Suprapubic skin (tissue), 4 donors: Measurements from ENCODE around the gene TPRG1. TPM values are rescaled to one million over a fixed set of nuclear protein-coding genes. Genes with fewer than 3 reads are reported as not detected.

Experiments
- DNase-seq, 2 donors: peaks; one replicate each; pipeline ENCODE4 v3.0.0-alpha.2; 2019; ENCODE audit warnings: low spot score in 2 of 2
- H3K27ac ChIP-seq: fragments of 200-600 bp; sonication (generic); one replicate; pipeline ENCODE4 v1.5.1; 2019
- H3K27me3 ChIP-seq: fragments of 200-600 bp; sonication (generic); one replicate; pipeline ENCODE4 v1.5.1; 2019
- H3K36me3 ChIP-seq: fragments of 200-600 bp; sonication (generic); one replicate; pipeline ENCODE4 v1.5.1; 2019
- H3K4me1 ChIP-seq: fragments of 200-600 bp; sonication (generic); one replicate; pipeline ENCODE4 v1.5.1; 2019
- H3K4me3 ChIP-seq: fragments of 200-600 bp; sonication (generic); one replicate; pipeline ENCODE4 v1.5.1; 2019; ENCODE audit warnings: mild to moderate bottlenecking
- H3K9me3 ChIP-seq: fragments of 200-600 bp; sonication (generic); one replicate; pipeline ENCODE4 v1.5.1; 2019
- CTCF ChIP-seq, 2 donors: fragments of 200-600 bp in 1 of 2; fragments of 450-650 bp in 1 of 2; sonication (generic) in 1 of 2; IDR thresholded peaks; one replicate each; pipeline ENCODE4 v1.5.1; 2016 to 2019; ENCODE audit warnings: antibody characterized with exemption in 2 of 2, mild to moderate bottlenecking in 1 of 2, moderate library complexity in 1 of 2
- EP300 ChIP-seq: sonication (generic); formaldehyde crosslinking; IDR thresholded peaks from one replicate; pipeline ENCODE4 v1.6.1; 2017; ENCODE audit warnings: antibody characterized with exemption
- POLR2A ChIP-seq, 2 donors: fragments of 450-650 bp; IDR thresholded peaks; one replicate each; pipeline ENCODE4 v1.6.1; 2017; ENCODE audit warnings: antibody characterized with exemption in 2 of 2, mild to moderate bottlenecking in 2 of 2, moderate library complexity in 2 of 2
- POLR2AphosphoS5 ChIP-seq, 3 donors: sonication (generic); formaldehyde crosslinking; IDR thresholded peaks; one replicate each; pipeline ENCODE4 v1.6.1; 2017; ENCODE audit warnings: antibody characterized with exemption in 3 of 3
- WGBS: methylation state at CpG from one replicate; pipeline ENCODE4 v1.1.5; 2018; 5-methylcytosine and 5-hydroxymethylcytosine counted together
- total RNA-seq, 4 donors: library from RNA; depleted of rRNA; stranded (reverse); fragments of >200 nt; gene quantifications; one replicate each; pipeline ENCODE4 v1.1.0, GENCODE V29; 2016

TPRG1 gene
- total RNA-seq, 4 donors from 2014 or later = 19.9 to 30.9 (median 28.4) TPM

DNA sequence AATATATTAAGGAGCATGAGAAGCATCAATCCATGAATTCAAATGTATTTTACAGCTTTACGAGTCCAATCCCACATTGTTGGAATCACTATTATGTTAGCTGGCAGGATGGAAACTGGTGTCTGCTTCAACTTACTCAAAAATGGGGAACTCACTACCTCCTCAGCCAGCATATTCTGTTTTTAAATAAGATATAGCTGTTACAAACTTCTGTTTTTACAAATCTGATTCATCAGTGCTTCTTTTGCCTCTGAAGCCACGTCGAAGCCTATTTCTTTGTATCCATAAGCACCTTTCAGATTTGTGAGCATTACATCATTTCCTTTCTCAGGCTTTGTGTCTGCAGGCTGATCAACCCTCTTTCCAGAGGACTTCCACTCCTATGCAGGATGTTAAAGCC is 105.9 kb downstream of the TPRG1 start:
- no peaks in the 10 kb centered on the region for H3K9me3 ChIP-seq
- TF ChIP-seq POLR2AphosphoS5 (IDR thresholded peaks at IDR 0.05) = no peak
- no peak for TF ChIP-seq CTCF (IDR thresholded peaks at IDR 0.05)
- no peak for TF ChIP-seq EP300
- TF ChIP-seq POLR2A (IDR thresholded peaks at IDR 0.05) = no peak
- no peaks in the 10 kb centered on the region for H3K27me3 ChIP-seq
- 58% methylated on average over 3 of the region's 3 CpGs for WGBS
- no peak overlapping the region for H3K27ac ChIP-seq
- DNase-seq = no peak
- H3K36me3 ChIP-seq = no peaks in the 10 kb centered on the region
- H3K4me3 ChIP-seq = no peak overlapping the region
- peaks cover 23% of the 10 kb centered on the region for H3K4me1 ChIP-seq

- TF ChIP-seq CTCF (IDR thresholded peaks at IDR 0.05) = no peak
- no peak for TF ChIP-seq POLR2AphosphoS5 (IDR thresholded peaks at IDR 0.05)
- no peak for TF ChIP-seq POLR2A (IDR thresholded peaks at IDR 0.05)
- H3K27me3 ChIP-seq = no peaks in the 10 kb centered on the region
- H3K4me3 ChIP-seq = no peak overlapping the region
- WGBS = 100% methylated on average over 2 of the region's 3 CpGs
- DNase-seq = no peak
- no peaks in the 10 kb centered on the region for H3K9me3 ChIP-seq
- no peak overlapping the region for H3K27ac ChIP-seq
- no peaks in the 10 kb centered on the region for H3K36me3 ChIP-seq
- H3K4me1 ChIP-seq = peaks cover 23% of the 10 kb centered on the region
Observed at GRCh38 chr3:189278221-189278620, 106.5 kb downstream of the TPRG1 start.

DNA sequence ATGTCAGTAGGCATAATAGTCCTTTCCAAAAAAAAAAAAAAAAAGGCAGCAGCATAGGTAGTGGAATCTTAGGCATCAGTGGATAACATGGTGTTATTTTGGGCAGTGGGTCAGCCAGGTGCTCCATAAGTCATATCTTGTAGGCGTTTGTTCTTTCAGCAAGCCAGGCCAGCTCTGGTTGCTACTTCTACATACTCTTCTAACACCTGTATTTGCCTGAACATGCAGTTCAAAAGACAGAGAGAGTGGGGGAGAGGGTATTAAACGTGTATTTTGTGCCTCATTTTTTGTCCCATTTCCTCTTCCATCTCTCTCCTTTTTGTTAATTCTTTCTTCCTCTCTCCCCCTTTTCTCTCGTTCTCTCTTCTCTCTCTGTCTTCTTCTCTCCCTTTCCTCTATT is 110.4 kb downstream of the TPRG1 start:
- no peak overlapping the region for H3K4me3 ChIP-seq
- TF ChIP-seq CTCF (IDR thresholded peaks at IDR 0.05) (no peak), EP300 (no peak), POLR2AphosphoS5 (IDR thresholded peaks at IDR 0.05) (no peak), POLR2A (IDR thresholded peaks at IDR 0.05) (no peak)
- H3K27me3 ChIP-seq = no peaks in the 10 kb centered on the region
- H3K36me3 ChIP-seq = no peaks in the 10 kb centered on the region
- peak overlapping the region; percentile 9 for H3K27ac ChIP-seq
- no peaks in the 10 kb centered on the region for H3K9me3 ChIP-seq
- peaks cover 8% of the 10 kb centered on the region for H3K4me1 ChIP-seq
- 49% methylated on average over 3 of the region's 3 CpGs for WGBS
- DNase-seq = no peak

DNA sequence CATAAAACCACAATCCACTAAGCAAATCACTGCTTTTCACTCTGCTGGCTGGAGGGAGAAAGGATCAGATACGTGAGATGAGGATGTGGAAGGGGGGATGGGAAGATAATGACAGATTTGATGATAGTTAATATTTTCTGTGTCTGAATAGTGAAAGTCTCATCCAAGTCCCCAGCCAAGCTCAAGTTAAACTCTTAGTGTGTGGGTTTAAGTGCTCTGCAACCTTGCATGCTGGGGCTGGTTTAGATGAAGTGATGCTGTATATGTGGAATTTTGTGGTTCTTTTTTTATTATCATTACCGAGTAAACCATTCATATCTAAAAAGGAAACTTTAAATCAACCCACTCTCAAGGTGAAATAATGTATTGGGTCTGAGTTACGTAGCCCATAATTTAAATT is 111.0 kb downstream of the TPRG1 start:
- Histone ChIP-seq H3K36me3 (no peaks in the 10 kb centered on the region), H3K27ac (peak overlapping the region; percentile 9), H3K27me3 (no peaks in the 10 kb centered on the region), H3K4me1 (peaks cover 2% of the 10 kb centered on the region), H3K4me3 (no peak overlapping the region), H3K9me3 (no peaks in the 10 kb centered on the region)
- TF ChIP-seq POLR2AphosphoS5 (IDR thresholded peaks at IDR 0.05) (no peak), EP300 (no peak), CTCF (IDR thresholded peaks at IDR 0.05) (no peak), POLR2A (IDR thresholded peaks at IDR 0.05) (no peak)
- DNase-seq = no peak
- WGBS = 33% methylated on average over 3 of the region's 3 CpGs

DNA sequence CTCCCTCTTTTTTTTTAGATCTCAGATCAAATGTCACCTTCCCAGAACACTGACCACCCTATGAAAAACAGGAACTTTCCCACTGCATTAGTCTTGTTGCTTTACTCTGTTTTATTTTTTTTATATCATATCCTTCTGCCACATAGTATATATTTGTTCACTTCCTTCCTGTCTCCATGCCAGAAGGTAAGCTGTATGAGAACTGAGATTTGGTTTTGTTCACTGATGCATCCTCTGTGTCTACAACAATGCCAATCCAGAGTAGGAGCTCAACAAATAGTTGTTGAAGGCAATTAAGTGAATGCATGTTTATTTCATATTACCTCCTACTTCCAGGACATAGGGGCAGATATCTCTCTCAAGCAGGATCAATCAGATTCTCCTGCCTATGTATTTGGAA is 114.4 kb downstream of the TPRG1 start:
- no peak overlapping the region for H3K4me3 ChIP-seq
- H3K9me3 ChIP-seq = no peaks in the 10 kb centered on the region
- DNase-seq = no peak
- no peaks in the 10 kb centered on the region for H3K36me3 ChIP-seq
- no peaks in the 10 kb centered on the region for H3K27me3 ChIP-seq
- H3K4me1 ChIP-seq = no peaks in the 10 kb centered on the region
- H3K27ac ChIP-seq = no peak overlapping the region
- no peak for TF ChIP-seq CTCF (IDR thresholded peaks at IDR 0.05)
- no peak for TF ChIP-seq POLR2A (IDR thresholded peaks at IDR 0.05)
